DMS 273 (cell line): ENCODE data around the gene GALNTL6.

Source experiments
- DNase-seq: peaks from one replicate; lab custom pipeline; 2025; ENCODE audit not compliant: unreplicated experiment; lab: John Stamatoyannopoulos, UW

The GALNTL6 gene

DNA sequence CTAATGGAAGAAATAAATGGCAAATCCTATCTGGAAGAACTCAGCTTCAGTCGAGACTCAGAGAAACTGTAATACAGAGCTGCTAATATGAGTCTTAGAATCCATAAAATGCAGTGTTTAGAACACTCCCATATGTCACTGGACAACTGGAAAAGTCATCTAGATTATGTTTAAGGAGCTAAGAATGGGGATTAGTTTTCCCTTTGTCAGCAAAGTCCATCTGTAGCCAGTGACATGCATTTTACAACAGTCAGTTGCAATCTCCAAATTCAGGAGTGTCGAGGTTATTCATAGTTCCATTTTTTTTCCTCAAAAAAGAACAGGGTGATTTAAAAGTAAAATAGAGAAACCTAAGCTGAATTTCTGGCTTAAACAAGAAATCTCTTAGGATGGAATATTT, 838.8 kb downstream of the GALNTL6 start:
- DNase-seq = no peak

DNA sequence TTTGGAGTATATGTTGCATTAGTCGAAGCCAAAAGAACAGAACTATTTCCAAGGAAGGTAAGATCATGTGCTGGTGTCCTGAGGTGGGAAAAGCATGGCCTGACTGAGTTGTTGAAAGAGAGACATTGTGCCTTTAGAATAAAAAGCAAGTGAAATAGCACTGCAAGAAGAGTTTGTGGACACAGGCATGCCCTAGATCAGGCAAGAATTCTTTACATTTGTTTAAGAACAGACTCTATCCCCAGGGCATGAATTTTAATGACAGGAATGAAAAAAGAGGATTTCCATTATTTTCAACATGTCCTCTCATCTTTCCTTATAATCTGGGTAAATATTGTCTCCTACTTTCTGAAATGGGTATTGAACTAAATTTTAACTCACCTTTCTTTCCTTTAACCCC, 839.2 kb downstream of the GALNTL6 start:
- DNase-seq = no peak

DNA sequence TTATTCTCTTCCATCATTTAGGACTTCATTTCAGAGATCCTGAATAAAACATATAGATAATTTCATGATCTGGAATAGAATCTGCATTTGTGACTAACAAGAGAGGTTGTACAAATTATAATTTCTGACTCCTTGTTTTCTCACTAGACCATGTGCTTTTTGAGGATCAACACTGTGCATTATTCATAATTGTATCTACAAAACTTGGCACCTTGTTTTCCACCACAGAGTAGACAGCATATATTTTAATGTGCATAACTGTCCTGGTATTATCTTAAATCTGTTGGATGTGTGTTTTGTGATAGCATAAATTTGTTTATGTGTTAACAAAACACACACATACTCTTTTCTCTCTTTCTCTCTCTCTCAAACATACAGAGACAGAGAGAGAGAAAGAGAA, 840.5 kb downstream of the GALNTL6 start:
- DNase-seq = no peak

DNA sequence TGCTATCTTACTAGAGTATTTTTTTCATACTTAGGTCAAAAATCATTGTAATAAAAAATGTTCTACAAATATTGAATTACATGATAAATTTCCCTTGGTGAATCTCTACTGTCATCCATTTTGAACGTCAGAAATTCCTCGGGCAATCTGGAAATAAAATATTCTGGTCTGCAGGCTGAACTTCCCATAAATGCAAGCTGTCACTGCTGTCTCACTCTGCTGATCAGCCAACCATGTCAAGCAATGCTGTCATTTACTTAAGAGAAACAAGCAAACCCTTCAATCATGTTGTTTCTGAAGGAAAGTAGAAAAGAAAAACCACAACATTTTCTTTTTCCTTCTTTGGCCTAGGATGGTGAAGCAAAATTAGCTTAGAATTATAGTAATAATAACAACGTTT, 841.3 kb downstream of the GALNTL6 start:
- no peak for DNase-seq

DNA sequence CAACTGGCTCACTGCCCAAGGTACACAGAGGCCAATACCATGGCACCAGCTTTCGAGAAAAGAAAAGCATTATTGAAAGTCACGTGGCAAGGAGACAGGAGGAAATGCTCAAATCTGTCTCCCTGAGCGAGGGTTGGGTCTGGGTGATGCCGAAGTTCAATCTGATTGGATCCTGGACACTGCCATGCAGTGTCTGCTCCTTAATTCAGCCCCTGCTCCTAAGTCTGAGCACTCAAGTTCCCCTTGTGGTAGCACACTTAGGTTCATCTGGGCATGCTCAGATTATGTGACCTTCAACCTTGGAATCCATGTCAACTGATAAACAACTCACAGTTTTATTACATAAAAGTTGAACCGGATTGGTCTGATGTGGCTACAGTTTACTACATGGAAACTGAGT, 842.9 kb downstream of the GALNTL6 start:
- no peak for DNase-seq

DNA sequence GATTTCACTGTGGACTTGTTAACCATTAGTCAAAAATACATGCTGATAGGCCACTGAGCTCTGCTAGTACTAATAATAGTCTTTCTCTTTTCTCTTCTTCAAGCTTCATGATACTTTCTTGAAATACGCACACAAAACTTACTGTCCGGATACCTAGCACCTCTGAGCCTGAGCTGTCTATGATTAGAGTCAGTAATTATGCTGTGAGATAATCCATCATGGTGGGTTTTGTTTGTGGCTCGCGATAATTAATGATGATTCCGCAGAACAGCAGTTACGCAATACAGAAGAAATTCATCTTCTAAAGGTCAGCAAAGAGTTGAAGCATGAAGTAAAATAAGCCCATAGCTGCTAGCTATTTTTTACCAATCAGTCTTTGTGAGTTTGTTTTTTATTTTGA, 843.9 kb downstream of the GALNTL6 start:
- DNase-seq = no peak

DNA sequence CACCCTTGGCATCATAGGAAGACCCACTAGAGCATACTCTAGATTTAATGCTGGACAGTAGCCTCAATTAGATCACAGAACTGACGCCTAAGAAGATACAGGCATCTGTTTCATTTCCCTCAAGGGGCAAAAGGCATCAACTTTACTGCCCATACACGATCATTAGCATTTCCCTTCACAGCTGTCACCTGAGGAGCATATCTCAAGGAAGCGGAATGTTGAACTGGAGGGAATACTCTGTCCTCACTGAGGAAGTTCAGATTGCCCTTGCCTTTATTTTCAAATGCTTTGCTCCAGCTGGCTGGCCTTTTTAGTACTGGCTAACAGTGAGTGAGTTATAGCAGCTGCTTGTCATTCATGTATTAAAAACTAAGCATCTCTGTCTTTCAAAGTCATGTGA, 847.0 kb downstream of the GALNTL6 start:
- DNase-seq = no peak

DNA sequence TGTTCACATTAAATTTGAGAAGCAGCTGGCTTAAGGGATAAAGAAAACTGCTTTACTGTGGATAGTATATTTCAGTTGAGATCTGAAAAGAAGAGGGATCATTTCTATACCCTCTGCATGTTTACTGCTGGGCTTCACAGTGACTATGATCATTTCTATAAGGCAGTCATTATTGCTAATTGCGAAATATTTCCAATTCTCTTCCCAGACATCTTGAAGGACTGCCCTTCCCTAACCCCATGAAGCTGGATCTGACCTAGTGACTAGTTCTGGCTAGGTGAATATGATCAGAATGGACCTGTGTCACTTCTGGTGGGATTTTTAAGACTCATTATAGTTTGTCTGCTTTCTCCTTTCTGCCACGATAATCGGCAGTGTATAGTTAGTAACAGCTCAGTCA, 848.9 kb downstream of the GALNTL6 start:
- no peak for DNase-seq

DNA sequence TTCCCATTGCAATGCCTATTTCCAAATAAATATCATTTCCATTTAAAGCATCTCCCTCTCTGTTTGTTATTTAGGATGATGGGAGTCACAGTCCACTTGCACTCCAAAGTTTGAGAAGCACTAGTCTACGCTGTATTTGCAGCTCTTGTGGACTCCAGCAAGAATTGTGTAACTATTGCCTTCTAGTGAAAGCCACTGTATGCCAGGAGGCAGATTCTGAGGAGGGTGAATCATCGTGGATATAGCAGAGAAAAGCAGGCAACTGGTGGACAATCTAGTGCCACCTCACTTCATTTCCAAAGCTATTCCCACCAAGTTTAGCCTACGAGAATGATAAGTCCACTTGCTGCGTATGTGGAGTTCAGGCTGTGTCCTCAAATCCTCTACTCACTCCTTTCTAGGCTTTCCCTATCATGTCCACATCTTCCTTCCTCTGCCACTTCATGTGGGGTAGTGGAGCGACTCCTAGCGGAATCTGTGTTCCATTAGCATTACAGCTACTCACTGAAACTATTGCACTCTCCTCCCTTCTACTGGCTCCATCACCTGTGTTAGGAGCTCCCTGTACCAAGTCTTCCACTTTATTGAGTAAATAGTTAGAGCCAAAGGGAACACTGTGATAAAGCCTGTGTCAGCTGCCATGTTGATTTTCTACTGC, 853.6 kb downstream of the GALNTL6 start:
- DNase-seq = peak; percentile 27

DNA sequence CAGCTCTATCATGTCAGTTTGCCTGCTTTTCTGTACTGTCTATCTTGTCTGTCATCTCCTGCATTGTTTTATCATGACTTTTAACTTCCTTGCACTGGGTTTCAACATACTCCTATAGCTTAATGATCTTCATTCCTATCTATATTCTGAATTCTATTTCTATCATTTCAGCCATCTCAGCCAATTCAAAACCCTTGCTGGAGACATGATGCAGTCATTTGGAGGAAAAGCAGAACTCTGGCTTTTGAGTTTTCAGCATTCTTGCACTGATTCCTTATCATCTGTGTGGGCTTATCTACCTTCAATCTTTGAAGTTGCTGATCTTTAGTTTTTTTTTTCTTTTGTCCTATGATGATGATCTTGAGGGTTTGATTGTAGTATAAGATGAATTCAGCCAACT, 861.6 kb downstream of the GALNTL6 start:
- no peak for DNase-seq

DNA sequence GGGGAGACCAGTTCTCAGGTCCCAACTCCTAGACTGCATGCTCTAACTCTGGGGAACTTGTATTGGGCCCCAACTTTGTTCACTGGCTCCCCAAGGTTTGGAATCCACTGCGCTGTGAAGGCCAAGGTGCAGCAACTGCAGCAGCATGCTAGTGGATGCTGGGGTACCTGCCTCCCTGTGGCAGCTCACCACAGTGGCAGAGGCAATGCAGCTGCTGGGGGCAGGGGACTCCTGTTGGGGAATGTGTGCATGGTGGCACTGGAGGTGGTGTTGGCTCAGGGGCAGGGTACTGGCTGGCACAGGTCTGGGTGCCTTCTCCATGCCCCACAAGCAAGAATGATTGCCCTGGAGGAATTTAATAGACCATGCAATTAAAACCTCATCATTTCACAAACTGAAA, 862.0 kb downstream of the GALNTL6 start:
- DNase-seq = no peak

DNA sequence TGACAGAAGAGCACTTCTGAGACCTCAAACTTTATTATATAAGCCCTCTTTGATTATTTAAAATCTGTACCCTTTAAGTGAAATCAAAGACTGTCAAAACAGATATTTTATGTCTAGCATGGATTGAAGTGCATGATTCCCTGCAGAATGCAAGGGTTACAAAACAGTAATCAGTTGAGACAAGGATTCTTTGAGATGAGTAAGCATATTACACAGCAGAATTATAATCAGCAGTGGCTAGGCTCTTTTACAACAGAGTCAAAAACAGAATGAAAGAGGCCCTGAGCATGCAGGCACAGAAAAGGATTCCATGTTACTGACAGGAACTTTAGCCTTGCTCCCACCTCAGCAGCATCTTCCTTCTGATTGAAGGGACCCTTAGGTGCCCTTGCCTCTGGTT, 867.5 kb downstream of the GALNTL6 start:
- no peak for DNase-seq

DNA sequence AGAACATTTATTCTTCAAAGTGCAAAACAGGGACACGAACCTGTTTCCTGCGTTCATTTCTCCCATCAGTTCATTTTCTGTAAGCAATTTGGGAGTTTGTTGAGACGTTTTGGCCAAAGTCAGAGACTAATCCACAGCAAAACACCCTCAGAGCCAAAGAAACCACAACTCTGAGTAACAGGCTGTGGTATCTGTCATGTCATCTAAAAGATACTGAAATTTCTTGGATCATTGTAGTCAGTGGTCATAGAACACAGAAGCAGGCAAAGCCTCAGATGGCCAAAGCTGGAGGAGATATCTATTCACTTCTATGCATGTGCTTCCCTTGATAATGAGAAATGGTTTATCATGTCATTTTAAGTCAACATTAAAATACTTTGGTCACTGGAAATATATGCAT, 869.8 kb downstream of the GALNTL6 start:
- no peak for DNase-seq

DNA sequence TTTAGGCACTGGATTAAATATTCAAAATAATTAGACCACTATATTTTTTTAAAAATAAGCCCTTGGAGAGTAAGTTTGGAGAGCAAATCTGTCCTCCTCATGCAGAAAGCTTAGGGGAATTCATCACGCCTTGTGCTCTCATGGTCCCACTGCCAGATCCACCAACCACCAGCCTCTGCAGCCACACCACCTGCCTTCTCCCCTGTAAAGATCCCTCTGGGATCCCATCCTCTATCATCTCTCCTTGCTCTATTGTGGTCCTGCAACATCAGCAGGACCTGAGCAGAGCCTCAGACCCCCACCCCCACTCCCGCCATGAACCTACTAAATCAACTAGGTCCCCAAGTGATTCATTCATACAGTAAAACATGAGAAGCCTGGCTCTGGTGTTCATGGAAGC, 872.8 kb downstream of the GALNTL6 start:
- DNase-seq = no peak

DNA sequence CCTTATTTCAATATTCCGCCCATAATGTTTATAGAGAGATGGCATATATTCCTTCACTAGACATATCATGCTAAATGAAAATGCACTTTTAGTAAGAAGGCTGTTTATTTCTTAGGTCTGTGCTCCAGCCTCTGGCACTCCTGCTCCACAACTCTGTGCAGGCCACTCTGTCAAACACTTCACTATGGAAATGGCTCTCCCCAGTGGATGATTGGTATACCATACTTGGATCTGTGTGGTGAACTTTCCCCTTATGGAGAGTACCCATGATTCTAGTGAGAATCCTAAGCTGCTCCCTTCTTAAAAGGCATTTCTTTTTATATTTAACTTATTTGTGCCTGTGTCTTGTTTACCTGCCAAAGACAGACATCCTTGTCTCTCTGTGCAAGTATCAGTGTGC, 875.3 kb downstream of the GALNTL6 start:
- no peak for DNase-seq

DNA sequence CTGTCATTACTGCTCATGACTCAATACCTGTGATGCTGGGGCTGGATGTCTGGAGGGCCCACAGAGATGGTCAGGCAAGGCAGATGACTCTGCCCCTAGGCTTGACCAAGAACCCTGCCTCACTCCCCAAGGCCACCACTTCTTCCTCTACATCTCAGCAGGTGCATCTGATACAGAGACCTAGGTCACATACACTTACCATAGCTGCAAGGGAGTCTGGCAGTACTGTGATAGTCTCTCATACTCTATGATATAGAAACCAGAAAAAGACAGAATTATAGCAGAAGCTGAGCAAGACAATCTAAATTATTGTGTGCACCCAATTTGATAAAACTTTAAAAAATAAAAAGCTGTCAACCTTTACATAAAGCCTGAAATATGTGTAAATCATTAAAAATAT, 878.3 kb downstream of the GALNTL6 start:
- no peak for DNase-seq

DNA sequence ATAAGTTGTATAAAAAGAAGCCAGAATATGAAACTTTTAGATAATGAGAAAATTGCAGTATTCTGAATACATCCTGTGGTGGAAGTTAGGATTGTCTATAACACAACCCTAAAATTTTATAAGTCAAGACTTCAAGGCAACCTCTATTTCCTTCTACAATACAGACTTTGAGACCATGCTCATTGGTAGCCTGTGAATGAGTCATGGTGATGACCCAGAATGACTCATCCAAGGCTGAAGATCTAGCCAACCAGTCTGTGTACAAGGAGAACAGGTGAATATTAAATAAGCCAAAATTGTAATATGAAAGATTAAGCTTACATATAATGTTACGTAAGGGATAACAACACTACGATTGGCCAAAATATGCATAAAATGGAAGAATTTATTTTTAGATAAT, 879.5 kb downstream of the GALNTL6 start:
- DNase-seq = no peak

DNA sequence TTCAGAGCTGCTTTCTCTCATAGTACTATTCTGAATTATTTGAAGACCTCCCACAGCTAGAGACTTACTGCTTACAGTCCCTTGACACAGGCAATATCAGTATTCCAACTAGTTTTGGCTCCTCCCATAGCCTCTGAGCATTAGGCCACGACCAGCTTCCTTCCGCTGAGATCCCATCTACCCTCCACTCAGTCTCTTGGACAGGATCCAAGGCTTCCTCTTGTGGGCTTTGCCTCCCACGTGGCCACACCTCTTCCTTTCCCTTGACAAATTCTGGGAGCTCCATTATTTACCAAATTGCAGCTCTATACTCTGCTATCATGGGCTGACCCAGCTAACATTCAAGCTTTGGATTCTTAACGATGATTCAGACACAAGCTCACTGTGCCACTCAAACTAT, 885.1 kb downstream of the GALNTL6 start:
- DNase-seq = no peak

DNA sequence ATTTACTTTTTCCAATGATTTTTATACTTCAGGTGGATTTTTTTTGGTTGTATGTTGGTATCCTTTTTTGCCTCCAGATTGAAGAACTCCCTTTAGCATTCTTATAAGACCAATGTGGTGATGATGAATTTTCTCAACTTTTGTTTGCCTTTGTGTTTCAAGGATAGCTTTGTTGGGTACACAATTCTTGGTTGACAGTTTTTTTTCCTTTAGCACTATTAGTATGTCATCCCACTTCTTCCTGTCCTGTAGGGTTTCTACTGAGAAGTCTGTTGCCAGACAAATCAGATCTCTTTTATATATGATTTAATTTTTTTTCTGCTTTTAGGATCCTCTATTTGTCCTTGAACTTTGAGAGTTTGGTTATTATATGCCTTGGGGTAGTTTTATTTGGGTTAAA, 892.4 kb downstream of the GALNTL6 start:
- DNase-seq = no peak

DNA sequence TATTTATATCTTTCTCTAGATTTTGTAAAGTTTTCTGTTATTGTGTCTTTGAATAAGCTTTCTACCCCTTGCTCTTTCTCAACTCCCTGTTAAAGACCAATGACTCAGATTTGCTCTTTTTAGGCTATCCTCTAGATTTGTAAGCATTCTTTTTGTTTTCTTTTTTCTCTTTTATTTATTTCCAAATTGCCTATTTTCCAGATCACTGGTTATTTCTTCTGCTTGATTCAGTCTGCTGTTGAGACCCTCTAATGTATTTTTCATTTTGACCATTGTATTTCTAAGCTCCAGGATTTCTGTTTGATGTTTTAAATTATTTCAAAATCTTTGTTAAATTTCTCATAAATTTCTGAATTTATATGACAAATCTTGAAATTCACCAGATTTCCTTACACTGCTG, 892.8 kb downstream of the GALNTL6 start:
- no peak for DNase-seq

DNA sequence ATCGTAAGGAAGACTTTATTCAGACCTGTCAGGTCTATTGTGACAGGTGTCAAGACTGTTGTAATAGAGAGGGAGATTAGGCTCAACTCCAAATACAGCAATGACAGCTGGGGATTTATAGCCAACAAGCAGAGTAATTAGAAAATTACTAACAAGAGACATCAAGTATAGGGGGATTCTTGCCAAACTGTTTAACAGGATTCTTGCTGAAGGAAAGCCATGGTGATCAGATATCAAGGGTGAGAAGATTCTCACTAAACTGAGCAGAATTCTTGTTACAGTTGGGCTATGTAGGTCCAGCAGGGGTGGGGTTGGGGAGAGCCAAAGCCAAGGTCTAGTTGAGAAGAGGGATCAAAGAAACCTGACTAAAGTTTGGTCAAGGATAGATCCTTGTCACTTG, 894.4 kb downstream of the GALNTL6 start:
- no peak for DNase-seq

DNA sequence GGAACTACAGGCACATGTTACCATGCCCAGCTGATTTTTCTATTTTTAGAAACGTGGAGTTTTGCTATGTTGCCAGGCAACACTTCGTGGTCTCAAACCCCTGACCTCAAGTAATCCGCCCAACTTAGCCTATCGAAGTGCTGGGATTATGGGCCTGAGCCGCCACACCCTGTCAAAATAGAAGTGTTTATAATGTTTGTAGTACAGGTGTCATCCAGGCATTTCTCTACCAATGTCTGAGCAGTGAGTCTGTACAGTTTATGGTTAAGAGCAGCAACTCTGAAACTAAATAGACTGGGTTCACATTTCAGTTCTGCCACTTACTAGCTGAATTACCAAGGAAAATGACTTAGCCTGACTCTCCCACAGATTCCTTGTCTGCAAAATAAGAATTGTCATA, 895.0 kb downstream of the GALNTL6 start:
- DNase-seq = no peak

DNA sequence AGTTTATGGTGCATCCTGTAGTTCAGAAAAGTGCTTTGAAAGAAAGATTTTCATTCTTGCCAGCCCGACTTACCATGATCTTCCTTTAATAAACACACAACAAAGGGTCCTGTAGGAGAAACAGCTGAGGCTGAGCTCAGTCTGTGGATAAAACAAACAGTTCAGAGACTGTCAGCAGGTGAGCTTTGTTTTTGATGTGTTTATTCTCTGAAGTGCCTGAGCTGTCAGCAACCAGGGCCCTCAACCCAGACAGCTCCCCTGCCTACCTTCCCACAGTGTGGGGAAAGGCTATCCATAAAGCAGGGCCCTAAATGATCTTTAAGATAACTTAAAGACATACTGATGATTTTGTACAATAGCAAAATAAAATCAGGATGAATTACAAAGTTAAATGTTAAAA, 896.2 kb downstream of the GALNTL6 start:
- DNase-seq = no peak

DNA sequence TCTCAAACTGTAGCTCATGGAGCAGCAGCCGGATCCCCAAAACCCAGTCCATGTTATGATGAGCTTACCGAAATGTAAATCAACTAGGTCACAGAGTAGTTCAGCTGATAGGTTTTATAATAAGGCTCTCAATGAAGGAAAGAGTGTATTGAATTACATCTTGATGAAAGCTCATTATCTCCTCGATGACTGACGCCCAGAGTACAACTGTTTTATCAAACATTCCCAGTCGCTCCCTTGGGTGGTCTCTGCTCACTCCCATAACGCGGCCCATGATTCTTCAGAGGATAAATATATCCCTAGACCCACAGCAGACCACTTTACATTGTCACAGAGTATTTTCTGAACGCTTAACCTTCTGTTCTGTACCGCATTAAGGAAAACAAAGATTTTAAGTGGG, 903.1 kb downstream of the GALNTL6 start:
- no peak for DNase-seq
